Jurkat, Clone E6-1 (cell line): Measurements from ENCODE around the gene UQCRFS1.
"Not testable (repeated sequence)": the region's sequence is repeated elsewhere in the genome, so short reads cannot be mapped to it uniquely, and the experiment has no call there.

Experiments
- DNase-seq: peaks from one replicate; pipeline ENCODE4 v3.0.0-alpha.2; 2011; ENCODE audit warnings: low read depth, low spot score
- H3K4me3 ChIP-seq: 2 replicates; pipeline ENCODE4 v1.5.1; 2011; ENCODE audit warnings: mild to moderate bottlenecking, low read length, control low read depth, moderate library complexity

UQCRFS1 gene

DNA sequence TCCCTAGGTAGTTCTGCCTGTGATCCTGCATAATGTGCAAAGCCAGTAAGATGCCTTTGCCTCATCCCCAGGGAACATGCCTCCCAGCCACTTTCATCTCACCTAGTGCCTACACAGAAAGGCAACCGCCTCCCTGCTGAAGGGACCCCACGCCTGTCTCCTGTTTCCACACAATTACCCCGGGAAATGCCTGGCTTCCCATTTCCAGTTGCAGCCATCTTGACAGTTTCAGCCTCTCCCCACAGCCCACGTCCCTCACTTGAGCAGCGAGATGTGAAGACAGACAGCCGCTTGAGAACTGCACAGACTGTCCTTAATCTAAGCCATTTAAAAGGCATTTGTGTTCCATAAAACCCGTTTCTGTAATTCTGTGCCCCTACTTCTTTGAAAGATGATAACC lies 4.7 kb upstream of the UQCRFS1 start:
- DNase-seq = no peak
- H3K4me3 ChIP-seq = no peak overlapping the region

DNA sequence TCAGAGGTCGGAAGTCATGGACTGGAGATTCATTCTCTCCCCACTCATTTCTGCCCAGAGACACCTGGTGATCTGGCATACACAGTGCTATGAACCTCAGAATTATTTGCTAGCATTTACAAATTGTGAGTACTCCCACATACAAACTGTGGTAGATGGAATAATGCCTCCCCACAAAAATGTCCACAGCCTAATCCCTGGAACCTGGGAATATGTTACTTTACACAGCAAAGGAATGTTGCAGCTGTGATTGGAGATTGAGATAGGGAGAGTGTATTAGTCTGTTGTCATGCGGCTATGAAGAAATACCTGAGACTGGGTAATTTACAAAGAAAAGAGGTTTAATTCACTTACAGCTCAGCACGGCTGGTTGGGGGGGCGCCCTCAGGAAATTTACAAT lies 3.1 kb upstream of the UQCRFS1 start:
- DNase-seq = no peak
- no peak overlapping the region for H3K4me3 ChIP-seq

- no peak for DNase-seq
- H3K4me3 ChIP-seq = no peak overlapping the region
Observed at GRCh38 chr19:29215322-29215845, 2.4 kb upstream of the UQCRFS1 start.

DNA sequence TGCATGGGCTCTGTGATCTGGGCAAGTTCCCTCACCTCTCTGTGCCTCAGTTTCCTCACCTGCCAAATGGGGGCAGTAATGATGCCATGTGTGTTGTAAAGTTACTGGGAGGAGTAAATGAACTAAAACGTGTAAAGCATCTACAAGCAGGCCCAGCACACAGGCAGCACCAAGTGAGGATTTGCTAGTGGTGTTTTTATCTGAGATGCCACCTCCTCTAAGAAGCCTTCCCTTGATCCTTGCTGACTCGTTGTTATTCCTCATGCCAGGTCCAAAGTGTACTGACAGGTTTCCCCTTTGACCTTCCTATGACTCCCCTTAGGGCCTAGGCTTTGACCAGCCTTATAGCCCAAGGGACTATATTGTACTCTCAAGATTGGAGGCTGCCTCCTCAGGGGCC lies 1.5 kb upstream of the UQCRFS1 start:
- no peak overlapping the region for H3K4me3 ChIP-seq
- no peak for DNase-seq

GRCh38 chr19:29212356-29212647 lies 649 bp downstream of the UQCRFS1 start:
- DNase-seq = no peak

GRCh38 chr19:29211562-29212355 lies 1.2 kb downstream of the UQCRFS1 start:
- DNase-seq = no peak
- H3K4me3 ChIP-seq = peak overlapping the region; percentile 75

More at GRCh38 chr19:29212356-29212647, 649 bp downstream of the UQCRFS1 start:
- peak overlapping the region; percentile 75 for H3K4me3 ChIP-seq

DNA sequence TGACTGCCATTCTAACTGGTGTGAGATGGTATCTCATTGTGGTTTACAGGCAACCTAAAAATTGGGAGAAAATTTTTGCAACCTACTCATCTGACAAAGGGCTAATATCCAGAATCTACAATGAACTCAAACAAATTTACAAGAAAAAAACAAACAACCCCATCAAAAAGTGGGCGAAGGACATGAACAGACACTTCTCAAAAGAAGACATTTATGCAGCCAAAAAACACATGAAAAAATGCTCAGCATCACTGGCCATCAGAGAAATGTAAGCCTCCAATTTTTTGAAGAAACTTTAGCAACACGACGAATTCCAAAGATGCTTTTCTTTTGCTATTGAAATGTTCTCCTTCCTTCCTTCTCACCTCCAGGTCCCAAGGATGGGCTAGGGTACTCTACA lies 1.9 kb downstream of the UQCRFS1 start:
- not testable (repeated sequence) for H3K4me3 ChIP-seq

GRCh38 chr19:29210502-29210901 lies 2.4 kb downstream of the UQCRFS1 start:
- not testable (repeated sequence) for DNase-seq, H3K4me3 ChIP-seq

More for the DNA sequence above, 1.9 kb downstream of the UQCRFS1 start:
- not testable (repeated sequence) for DNase-seq

DNA sequence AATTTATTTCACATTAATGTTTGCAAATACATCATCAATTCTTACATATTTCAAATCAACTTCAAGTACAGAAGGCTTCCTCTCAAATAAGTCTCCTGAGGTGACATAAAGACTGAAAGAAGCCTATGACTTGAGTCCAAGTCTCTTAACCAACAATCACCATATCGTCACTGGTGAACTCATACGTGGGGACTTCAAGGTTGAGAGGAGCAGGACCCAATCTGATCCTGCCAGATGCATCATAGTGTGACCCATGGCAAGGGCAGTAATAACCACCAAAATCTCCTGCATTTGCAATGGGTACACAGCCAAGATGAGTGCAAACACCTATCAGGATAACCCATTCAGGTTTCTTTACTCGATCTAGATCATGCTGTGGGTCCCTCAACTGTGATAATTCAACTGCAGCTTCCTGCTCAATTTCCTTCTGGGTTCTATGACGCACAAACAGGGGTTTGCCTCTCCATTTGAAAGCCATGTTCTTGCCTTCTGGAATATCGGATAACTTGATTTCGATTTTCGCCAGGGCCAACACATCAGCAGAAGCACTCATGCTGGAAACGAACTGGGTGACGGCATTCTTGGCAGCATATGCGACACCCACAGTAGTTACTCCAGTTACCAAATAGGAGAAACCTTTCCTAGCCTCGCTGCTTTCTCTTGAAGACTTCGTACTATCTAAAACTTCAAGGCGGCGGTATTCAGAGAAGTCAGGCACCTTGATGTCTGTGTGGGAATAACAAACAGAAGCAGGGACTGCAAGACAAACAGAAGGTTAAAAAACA lies 5.4 kb downstream of the UQCRFS1 start:
- not testable (repeated sequence) for DNase-seq, H3K4me3 ChIP-seq

DNA sequence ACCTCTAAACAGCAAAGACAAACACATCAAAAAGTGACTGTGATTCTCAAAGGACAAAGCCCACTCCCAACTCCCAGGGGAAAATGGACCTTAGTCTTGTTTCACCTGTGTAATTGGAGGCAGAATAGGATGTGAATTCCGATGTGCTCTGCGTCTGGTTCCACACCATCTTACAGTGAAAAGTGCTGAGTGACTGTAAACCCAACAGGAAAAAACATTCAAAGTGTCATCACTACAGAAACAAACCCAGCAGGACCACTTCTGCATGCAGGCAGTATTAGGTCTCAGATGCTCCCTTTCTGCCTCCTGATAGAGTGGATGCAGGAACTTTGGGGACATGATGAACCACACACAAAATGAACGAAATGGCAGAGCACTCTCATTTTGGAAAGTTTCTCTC lies 6.5 kb downstream of the UQCRFS1 start:
- DNase-seq = no peak

DNA sequence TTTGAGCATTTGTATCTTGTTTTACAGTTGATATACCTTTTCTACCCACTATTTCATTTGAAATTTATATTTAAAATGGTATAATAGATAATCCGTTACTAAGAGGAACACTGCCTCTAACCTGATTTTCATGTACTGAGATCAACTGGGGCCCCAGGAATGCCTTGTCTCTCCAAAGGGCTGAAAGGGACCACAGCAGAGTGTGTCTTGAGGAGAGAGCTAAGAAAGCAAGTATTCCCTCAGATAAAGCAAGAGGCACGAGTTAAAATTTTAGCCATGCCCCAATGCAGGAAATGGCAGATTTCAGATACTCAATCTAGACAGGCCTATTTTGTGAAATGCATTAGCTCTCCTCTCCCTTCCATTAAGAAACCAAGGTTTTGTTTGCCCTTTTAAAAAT lies 10.7 kb downstream of the UQCRFS1 start:
- H3K4me3 ChIP-seq = no peak overlapping the region

More for the DNA sequence above, 6.5 kb downstream of the UQCRFS1 start:
- no peak overlapping the region for H3K4me3 ChIP-seq

DNA sequence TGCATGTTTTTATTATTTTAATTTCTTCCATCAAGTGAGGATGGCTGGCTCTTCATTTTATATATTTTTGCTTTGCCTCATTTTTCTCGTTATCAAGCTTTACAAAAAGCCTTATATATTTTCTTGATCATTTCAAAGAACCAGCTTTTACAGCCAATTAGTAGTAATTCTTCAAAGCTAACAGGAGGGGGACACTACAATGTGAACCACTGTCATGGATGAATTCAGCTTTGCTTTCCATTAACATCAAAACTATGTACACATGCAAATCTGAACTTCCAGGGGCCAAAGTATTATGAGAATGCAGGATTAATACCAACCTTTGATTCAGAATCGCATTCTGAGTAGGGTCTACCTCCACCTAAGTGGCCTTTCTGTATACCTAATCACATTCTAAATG lies 11.1 kb downstream of the UQCRFS1 start:
- H3K4me3 ChIP-seq = no peak overlapping the region
- no peak for DNase-seq

More for the DNA sequence above, 10.7 kb downstream of the UQCRFS1 start:
- DNase-seq = no peak

GRCh38 chr19:29194658-29195057 lies 18.3 kb downstream of the UQCRFS1 start:
- H3K4me3 ChIP-seq = no peak overlapping the region
- no peak for DNase-seq

DNA sequence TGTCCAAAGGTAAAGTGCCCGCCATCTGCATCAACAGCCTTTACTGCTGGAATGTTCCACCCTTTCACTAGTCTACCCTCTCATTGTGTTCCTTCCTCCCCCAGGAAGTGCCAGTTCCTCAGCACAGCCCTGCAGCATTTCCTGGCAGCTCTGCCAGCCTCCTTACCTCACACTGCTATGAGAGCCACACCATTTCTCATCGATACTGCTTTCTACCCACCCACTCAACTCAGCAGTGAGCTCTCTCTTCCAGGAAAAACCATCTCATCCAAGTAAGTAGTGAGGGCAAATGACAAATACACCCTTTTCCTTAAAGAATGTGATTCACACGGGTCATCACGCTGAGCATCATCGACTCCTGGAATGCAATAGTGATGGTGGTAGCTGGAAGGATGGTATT lies 19.8 kb downstream of the UQCRFS1 start:
- no peak for DNase-seq

DNA sequence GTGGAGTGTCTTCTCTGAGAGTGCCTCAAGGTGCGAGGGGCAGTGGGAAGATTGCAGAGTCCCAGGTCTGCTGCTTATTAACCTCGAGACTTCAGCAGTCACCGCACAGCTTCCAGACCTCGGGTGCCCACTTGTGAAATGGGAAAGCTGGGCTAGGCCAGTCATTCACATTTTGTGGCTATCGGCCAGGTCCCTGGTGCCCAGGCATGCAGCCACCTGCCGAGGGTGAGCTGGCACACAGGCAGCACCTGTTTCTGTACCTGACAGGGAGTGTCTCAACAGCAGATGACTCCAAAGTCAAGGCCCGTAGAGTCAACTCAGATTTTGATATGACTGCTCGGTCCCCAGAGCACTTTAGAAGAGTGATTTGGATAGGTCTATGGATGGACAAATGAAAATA lies 21.9 kb downstream of the UQCRFS1 start:
- no peak overlapping the region for H3K4me3 ChIP-seq
- no peak for DNase-seq

More for the DNA sequence above, 19.8 kb downstream of the UQCRFS1 start:
- H3K4me3 ChIP-seq = no peak overlapping the region

DNA sequence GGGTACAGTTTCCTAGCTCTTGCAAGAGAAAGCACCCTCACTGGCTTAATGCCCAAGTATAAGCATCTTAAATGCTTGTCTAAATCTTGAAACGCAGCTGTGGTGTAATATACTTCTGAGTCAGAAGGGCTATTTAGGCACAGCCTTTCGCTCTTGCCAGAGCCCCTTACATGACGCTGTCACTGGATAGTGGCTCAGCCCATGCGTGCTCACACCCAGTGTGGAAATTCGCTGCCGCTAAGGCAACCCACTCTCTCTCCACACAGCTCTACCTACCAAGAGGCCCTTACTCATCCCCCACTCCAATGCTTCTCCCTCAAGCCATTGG lies 24.0 kb downstream of the UQCRFS1 start:
- H3K4me3 ChIP-seq = no peak overlapping the region
- no peak for DNase-seq

DNA sequence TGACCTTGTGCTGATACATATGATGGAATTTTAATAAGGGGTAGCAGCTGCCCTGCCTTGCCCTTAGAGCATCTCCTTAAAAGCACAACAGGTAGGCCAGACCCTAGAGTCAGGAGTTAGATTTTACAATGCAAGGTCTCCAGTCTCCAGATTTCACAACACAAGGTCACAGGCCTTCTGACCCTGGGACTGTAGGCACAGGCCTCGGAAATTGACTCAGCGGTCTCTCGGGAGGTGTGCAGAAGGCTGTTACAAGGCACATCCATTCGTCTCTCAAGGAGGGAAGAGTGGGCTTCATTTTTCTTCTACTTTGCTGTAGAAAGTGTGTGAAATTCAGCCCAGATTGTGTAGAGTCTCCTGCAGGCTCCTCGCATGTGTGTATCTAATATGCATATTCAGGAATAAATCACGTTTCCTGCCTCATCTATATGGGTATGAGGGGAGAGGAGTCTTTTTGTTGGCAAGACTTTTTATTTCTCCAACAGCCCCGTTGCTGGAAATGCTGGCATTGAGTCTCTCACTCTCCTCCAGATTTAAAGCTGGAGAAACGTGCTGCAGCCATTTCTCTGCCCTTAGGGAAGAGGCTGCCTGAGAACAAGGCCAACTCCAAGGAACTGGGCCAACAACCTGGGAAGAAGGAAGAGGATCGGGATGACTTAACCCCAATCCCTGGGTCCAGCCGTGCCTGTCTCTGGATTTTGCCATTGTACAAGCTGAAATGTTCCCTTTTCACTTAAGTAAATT lies 24.5 kb downstream of the UQCRFS1 start:
- no peak for DNase-seq
- H3K4me3 ChIP-seq = no peak overlapping the region

- H3K4me3 ChIP-seq = no peak overlapping the region
- DNase-seq = no peak
Observed at GRCh38 chr19:29187676-29188075, 25.3 kb downstream of the UQCRFS1 start.

DNA sequence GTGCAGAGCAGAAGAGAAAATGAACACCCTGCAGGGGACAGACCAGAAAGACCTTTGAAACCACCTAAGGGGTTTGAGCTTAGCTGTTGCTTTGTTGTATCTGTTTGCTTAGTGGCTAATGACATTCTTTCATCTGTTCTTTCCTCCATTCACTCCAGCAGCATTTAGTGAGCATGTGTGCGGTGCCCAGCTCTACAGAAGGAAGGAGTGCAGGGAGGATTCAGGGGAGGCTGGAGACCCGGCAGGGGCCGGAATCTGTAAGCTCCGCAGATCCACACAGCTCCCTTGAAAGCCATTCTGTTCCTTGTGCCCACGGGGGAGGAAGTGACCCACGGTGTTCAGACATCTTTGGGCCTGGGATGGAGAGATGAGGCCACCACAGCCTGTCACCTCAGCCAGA lies 27.5 kb downstream of the UQCRFS1 start:
- DNase-seq = no peak

More for the DNA sequence above, 27.5 kb downstream of the UQCRFS1 start:
- no peak overlapping the region for H3K4me3 ChIP-seq
